HAP-1 (cell line): ENCODE data around the gene PMEPA1.

ENCODE experiments used
- DNase-seq, 2 experiments: peaks; one replicate each; pipeline ENCODE4 v3.0.0-alpha.2; 2016 to 2020; ENCODE audit warnings: low spot score in 2 of 2
- H3K27me3 ChIP-seq: fragments of 250-450 bp; sonication (Bioruptor Pico); 2 replicates; pipeline ENCODE4 v1.5.1; 2020; ENCODE audit warnings: low read depth, mild to moderate bottlenecking, moderate library complexity
- H3K36me3 ChIP-seq: fragments of 250-450 bp; sonication (Bioruptor Pico); replicated peaks from 2 replicates; pipeline ENCODE4 v1.5.1; 2020; ENCODE audit warnings: mild to moderate bottlenecking
- H3K4me1 ChIP-seq: fragments of 250-450 bp; sonication (Bioruptor Pico); 2 replicates; pipeline ENCODE4 v1.5.1; 2020; ENCODE audit warnings: mild to moderate bottlenecking
- H3K4me3 ChIP-seq: fragments of 250-450 bp; sonication (Bioruptor Pico); 2 replicates; pipeline ENCODE4 v1.5.1; 2020; ENCODE audit warnings: mild to moderate bottlenecking, moderate library complexity
- H3K9me3 ChIP-seq: fragments of 250-450 bp; sonication (Bioruptor Pico); 2 replicates; pipeline ENCODE4 v1.5.1; 2020; ENCODE audit warnings: mild to moderate bottlenecking, moderate library complexity
- in situ Hi-C: fragments of 300-500 bp; cut with MboI; formaldehyde crosslinking; loops from 3 replicates; pipeline ENCODE4 v1.14.3; 2020; ENCODE audit warnings: low sequenced_read_pairs, inconsistent platforms, mixed read lengths

Gene PMEPA1

DNA sequence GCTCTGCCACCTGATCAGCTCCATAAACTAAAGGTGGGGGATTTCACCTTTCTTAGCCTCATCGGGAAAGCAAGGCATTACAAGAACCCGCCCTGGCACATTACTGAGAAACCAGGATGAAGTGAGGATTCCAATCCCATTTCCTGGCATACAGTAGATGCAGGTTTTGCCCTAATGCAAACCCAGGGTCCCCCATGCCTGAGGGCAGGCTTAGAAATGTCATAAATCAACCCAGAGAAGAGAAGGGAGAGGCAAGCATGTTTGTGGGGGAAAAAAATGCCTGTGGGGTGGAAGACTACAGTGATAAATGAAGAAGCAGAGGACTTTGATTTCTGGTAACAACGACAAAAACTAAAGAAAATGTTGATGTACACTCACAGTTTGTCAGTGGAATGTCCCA lies 18.0 kb upstream of the PMEPA1 start:
- H3K4me3 ChIP-seq: no peak overlapping the region
- H3K4me1 ChIP-seq: no peaks in the 10 kb centered on the region
- no peak for DNase-seq
- no peaks in the 10 kb centered on the region for H3K9me3 ChIP-seq
- in situ Hi-C loops: no loop called here
- H3K36me3 ChIP-seq: no peaks in the 10 kb centered on the region
- H3K27me3 ChIP-seq: peaks cover 19% of the 10 kb centered on the region

GRCh38 chr20:57725636-57726035 lies 15.8 kb upstream of the PMEPA1 start:
- peaks cover 19% of the 10 kb centered on the region for H3K27me3 ChIP-seq
- H3K36me3 ChIP-seq: no peaks in the 10 kb centered on the region
- no peak overlapping the region for H3K4me3 ChIP-seq
- no peak for DNase-seq
- no peaks in the 10 kb centered on the region for H3K9me3 ChIP-seq
- H3K4me1 ChIP-seq: no peaks in the 10 kb centered on the region
- in situ Hi-C loops: no loop called here

DNA sequence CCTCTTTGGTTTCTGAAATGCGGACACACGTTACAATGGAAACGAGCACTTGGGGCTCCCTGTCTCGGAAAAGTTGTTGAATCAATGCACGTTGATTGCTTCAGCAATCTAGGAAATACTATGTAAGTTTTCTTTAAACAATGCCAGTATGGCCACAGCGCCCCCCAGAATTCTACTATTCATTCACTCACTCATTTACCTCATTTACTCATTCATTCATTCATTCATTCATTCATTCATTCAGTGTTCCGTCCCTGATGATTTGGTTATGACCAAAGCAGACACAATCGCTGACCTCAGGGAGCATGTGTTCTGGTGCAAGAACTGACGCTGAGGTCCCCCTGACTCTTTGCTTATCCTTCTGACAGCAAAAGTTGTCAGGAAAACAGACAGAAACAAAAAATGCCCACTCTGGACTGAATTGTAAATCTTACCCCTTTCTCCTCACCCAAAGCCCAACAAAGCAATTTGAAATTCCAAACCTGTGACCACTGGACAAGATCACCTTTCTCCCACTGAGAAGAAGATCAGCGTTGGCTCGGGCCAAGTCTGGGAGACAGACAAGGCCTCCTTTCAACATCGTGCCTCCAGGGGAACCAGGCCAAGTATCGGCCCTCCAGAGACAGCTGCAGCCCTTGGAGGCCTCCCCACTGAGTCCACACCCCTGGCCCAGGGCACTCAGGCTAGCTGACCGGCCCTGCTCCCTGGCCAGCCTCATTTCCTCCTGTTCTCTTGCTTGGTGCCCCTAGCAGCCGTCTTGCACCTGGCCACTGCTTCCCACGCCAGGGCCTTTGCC lies 15.0 kb upstream of the PMEPA1 start:
- Histone ChIP-seq H3K9me3 (no peaks in the 10 kb centered on the region), H3K4me3 (no peak overlapping the region), H3K36me3 (no peaks in the 10 kb centered on the region), H3K4me1 (no peaks in the 10 kb centered on the region), H3K27me3 (peaks cover 19% of the 10 kb centered on the region)
- no peak for DNase-seq
- in situ Hi-C loops: no loop called here

DNA sequence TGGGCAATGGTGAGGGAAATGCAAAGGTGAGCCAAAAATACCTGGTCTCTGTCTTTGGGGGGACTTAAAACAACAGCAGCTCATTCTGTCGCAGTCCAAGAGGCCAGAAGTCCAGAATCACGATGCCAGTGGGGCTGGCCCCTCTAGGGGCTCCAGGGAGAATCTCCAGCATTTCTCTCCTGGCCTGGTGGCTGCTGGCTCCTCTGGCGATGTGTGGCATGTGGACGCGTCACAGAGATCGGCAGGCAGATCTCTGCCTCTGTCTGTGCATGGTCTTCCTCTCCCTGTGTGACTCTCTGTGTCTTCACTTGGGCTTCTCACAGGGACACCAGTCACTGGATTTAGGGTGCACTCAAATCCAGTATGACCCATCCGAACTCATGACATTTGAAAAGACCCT lies 14.0 kb upstream of the PMEPA1 start:
- no peak for DNase-seq
- Histone ChIP-seq H3K4me3 (no peak overlapping the region), H3K9me3 (no peaks in the 10 kb centered on the region), H3K36me3 (no peaks in the 10 kb centered on the region), H3K27me3 (peaks cover 19% of the 10 kb centered on the region), H3K4me1 (peaks cover 2% of the 10 kb centered on the region)
- in situ Hi-C loops: no loop called here

GRCh38 chr20:57719951-57720350 lies 10.1 kb upstream of the PMEPA1 start:
- H3K9me3 ChIP-seq: no peaks in the 10 kb centered on the region
- H3K36me3 ChIP-seq: no peaks in the 10 kb centered on the region
- in situ Hi-C loops: no loop called here
- peaks cover 4% of the 10 kb centered on the region; the same call in 1 of the 2 replicates for H3K27me3 ChIP-seq
- H3K4me3 ChIP-seq: no peak overlapping the region
- no peak for DNase-seq
- H3K4me1 ChIP-seq: peaks cover 9% of the 10 kb centered on the region

- Histone ChIP-seq H3K4me1 (peaks cover 9% of the 10 kb centered on the region), H3K4me3 (peak overlapping the region; percentile 31), H3K27me3 (peaks cover 4% of the 10 kb centered on the region; the same call in 1 of the 2 replicates), H3K9me3 (no peaks in the 10 kb centered on the region), H3K36me3 (no peaks in the 10 kb centered on the region)
- in situ Hi-C loops: no loop called here
- peak; percentile 95 to 96 for DNase-seq
Observed at GRCh38 chr20:57718490-57719009, 8.7 kb upstream of the PMEPA1 start.

GRCh38 chr20:57717797-57718196 lies 8.0 kb upstream of the PMEPA1 start:
- Histone ChIP-seq H3K4me3 (no peak overlapping the region), H3K9me3 (no peaks in the 10 kb centered on the region), H3K4me1 (peaks cover 9% of the 10 kb centered on the region), H3K27me3 (no peaks in the 10 kb centered on the region), H3K36me3 (no peaks in the 10 kb centered on the region)
- no peak for DNase-seq
- in situ Hi-C loops: no loop called here

DNA sequence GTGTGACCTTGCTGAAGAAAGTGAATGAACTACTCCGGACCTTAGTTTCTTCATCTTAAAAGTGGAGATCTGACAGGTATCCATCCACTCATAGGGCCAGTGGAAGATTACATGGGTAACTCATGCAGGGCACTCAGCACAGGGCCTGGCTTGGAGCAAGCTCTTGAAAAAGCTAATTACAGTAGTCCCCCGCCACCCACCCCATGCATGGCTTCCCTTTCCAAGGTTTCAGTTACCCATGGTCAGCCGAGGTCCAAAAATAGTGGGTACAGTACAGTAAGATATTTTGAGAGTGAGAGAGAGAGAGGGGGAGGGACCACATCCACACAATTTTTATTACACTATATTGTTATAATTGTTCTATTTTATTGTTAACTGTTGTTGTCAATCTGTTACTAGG lies 7.1 kb upstream of the PMEPA1 start:
- in situ Hi-C loops: no loop called here

DNA sequence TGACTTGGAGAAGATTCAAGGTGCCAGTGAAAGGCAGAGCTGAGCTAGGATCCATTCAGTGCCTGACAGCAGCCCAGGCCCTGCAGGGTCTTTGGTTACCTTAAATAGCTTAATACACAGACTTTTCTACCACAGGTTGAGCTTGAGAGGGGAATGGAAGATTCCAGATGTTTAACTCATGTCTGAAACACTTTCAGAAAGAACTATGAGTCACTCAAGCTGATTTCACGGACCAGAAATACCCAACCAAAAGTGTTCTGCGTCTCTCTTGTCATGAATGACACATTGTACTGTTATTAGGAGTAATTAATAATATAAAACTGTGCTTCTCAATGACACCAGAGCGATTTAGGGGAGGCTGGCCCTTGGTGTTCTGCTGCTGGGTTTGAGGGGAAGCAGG lies 6.4 kb upstream of the PMEPA1 start:
- DNase-seq: no peak
- in situ Hi-C loops: no loop called here
- H3K36me3 ChIP-seq: no peaks in the 10 kb centered on the region
- H3K4me3 ChIP-seq: no peak overlapping the region
- H3K4me1 ChIP-seq: peaks cover 9% of the 10 kb centered on the region
- H3K9me3 ChIP-seq: no peaks in the 10 kb centered on the region
- no peaks in the 10 kb centered on the region for H3K27me3 ChIP-seq

More for the DNA sequence above, 7.1 kb upstream of the PMEPA1 start:
- Histone ChIP-seq H3K9me3 (no peaks in the 10 kb centered on the region), H3K36me3 (no peaks in the 10 kb centered on the region), H3K4me3 (no peak overlapping the region), H3K4me1 (peaks cover 9% of the 10 kb centered on the region), H3K27me3 (no peaks in the 10 kb centered on the region)
- DNase-seq: no peak

- in situ Hi-C loops: no loop called here
- DNase-seq: no peak
- no peaks in the 10 kb centered on the region for H3K9me3 ChIP-seq
- peaks cover 13% of the 10 kb centered on the region for H3K4me1 ChIP-seq
- no peaks in the 10 kb centered on the region for H3K36me3 ChIP-seq
- H3K4me3 ChIP-seq: no peak overlapping the region
- no peaks in the 10 kb centered on the region for H3K27me3 ChIP-seq
Observed at GRCh38 chr20:57715268-57715904, 5.6 kb upstream of the PMEPA1 start.

GRCh38 chr20:57714409-57715267 lies 4.8 kb upstream of the PMEPA1 start:
- Histone ChIP-seq H3K9me3 (no peaks in the 10 kb centered on the region), H3K36me3 (no peaks in the 10 kb centered on the region), H3K4me1 (peaks cover 13% of the 10 kb centered on the region), H3K27me3 (no peaks in the 10 kb centered on the region), H3K4me3 (no peak overlapping the region)
- DNase-seq: no peak
- in situ Hi-C loops: no loop called here

GRCh38 chr20:57713951-57714350 lies 4.1 kb upstream of the PMEPA1 start:
- no peaks in the 10 kb centered on the region for H3K36me3 ChIP-seq
- no peaks in the 10 kb centered on the region for H3K27me3 ChIP-seq
- H3K4me1 ChIP-seq: peaks cover 12% of the 10 kb centered on the region
- in situ Hi-C loops: no loop called here
- H3K9me3 ChIP-seq: no peaks in the 10 kb centered on the region
- no peak overlapping the region for H3K4me3 ChIP-seq
- no peak for DNase-seq

DNA sequence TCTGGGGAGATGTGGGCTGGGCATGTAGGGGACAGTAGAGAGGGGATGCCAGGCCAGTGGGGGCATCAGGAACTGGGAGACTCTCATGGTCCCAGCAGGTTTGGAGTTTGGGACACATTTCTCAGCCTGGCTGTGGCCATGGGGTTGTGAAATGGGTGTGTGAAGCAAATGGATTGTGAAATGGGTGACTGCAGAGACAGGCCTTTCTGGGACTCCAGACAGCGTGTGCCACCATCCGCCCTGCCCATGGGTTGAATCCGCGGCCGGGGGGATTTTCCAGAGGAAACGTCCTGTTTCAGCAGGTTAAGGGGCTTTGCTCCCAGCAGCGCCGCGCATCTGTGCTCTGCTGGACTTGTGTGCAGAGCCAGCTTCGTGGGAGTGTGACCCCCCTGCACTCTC lies 3.7 kb upstream of the PMEPA1 start:
- no peak overlapping the region for H3K4me3 ChIP-seq
- DNase-seq: no peak
- peaks cover 8% of the 10 kb centered on the region for H3K4me1 ChIP-seq
- no peaks in the 10 kb centered on the region for H3K27me3 ChIP-seq
- in situ Hi-C loops: no loop called here
- no peaks in the 10 kb centered on the region for H3K36me3 ChIP-seq
- no peaks in the 10 kb centered on the region for H3K9me3 ChIP-seq
